Measurements from ENCODE around the gene TEX51. TPM values are rescaled to one million over a fixed set of nuclear protein-coding genes. Genes with fewer than 3 reads are reported as not detected.

Gene TEX51
- total RNA-seq, 1 donor from 2014 or later = not detected

- H3K9me3 Mint-ChIP-seq (ENCODE audit: unreplicated experiment) = no peaks in the 10 kb centered on the region
- TF ChIP-seq, protein P1, sequence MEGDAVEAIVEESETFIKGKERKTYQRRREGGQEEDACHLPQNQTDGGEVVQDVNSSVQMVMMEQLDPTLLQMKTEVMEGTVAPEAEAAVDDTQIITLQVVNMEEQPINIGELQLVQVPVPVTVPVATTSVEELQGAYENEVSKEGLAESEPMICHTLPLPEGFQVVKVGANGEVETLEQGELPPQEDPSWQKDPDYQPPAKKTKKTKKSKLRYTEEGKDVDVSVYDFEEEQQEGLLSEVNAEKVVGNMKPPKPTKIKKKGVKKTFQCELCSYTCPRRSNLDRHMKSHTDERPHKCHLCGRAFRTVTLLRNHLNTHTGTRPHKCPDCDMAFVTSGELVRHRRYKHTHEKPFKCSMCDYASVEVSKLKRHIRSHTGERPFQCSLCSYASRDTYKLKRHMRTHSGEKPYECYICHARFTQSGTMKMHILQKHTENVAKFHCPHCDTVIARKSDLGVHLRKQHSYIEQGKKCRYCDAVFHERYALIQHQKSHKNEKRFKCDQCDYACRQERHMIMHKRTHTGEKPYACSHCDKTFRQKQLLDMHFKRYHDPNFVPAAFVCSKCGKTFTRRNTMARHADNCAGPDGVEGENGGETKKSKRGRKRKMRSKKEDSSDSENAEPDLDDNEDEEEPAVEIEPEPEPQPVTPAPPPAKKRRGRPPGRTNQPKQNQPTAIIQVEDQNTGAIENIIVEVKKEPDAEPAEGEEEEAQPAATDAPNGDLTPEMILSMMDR (IDR thresholded peaks at IDR 0.05) = no peak
- no peaks in the 10 kb centered on the region for H3K36me3 Mint-ChIP-seq (ENCODE audit: unreplicated experiment)
- DNase-seq (ENCODE audit: extremely low spot score, unreplicated experiment) = peak; percentile 48
- peaks cover 5% of the 10 kb centered on the region for H3K27me3 Mint-ChIP-seq (ENCODE audit: unreplicated experiment)
- no peak overlapping the region for H3K27ac Mint-ChIP-seq (ENCODE audit: unreplicated experiment)
- no peaks in the 10 kb centered on the region for H3K4me1 Mint-ChIP-seq (ENCODE audit: unreplicated experiment)
- H3K4me3 Mint-ChIP-seq (ENCODE audit: unreplicated experiment) = no peak overlapping the region
Measured at GRCh38 chr2:126894082-126894481, 4.6 kb upstream of the TEX51 start.

DNA sequence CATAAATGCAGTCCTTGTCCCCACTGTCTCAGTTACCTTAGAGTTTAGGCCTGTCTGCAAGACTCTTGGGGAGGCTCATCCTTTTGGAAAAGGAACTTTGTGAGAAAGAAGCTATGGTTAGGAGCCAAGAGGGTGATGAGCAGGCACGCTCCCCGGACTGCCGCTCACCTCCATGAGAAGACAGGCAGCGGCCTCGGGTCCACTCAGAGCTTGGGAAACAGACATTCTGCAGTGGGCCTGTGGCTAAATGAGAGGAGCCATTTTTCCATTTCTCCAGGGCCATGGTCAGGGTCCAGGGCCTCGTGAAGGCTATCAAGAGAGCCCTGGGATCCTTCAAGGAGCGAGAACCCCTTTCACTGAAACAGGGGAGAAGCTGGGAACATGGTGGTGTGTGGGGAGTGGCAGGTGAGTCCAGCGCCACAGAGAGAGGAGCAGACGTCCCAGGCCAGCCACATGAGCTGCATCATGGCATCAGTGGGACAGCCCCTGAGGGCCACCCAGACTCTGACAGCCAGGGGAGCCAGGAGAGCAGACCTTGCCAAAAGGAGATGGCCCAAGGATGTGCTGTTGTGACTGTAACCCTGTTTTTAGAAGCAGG lies 4.0 kb upstream of the TEX51 start:
- DNase-seq (ENCODE audit: extremely low spot score, unreplicated experiment) = peak; percentile 60
- Mint-ChIP-seq H3K27ac (ENCODE audit: unreplicated experiment) (no peak overlapping the region), H3K4me3 (ENCODE audit: unreplicated experiment) (no peak overlapping the region), H3K27me3 (ENCODE audit: unreplicated experiment) (peaks cover 5% of the 10 kb centered on the region), H3K9me3 (ENCODE audit: unreplicated experiment) (no peaks in the 10 kb centered on the region), H3K4me1 (ENCODE audit: unreplicated experiment) (no peaks in the 10 kb centered on the region), H3K36me3 (ENCODE audit: unreplicated experiment) (no peaks in the 10 kb centered on the region)
- TF ChIP-seq, protein P1 (IDR thresholded peaks at IDR 0.05) = no peak

DNA sequence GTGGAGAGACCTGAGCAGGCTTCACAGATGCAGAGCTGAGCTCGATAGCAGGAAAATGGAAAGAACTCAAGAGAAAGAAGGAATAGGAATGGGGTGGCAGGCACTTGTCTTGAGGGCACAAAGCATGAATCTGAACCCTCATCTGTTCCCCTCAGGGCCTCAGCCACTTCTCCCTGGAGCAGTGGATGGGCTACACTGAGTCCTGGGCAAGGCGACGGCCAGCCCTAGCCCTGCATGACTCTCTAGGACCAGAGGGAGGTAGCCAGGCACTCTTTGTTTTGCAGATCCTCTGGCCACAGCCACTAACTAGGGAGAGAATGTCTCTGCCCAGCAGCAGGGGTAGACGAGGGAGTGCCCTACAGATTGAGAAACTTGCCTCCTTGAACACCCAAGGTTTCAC lies 3.4 kb upstream of the TEX51 start:
- no peaks in the 10 kb centered on the region for H3K36me3 Mint-ChIP-seq (ENCODE audit: unreplicated experiment)
- no peaks in the 10 kb centered on the region for H3K9me3 Mint-ChIP-seq (ENCODE audit: unreplicated experiment)
- H3K27ac Mint-ChIP-seq (ENCODE audit: unreplicated experiment) = no peak overlapping the region
- DNase-seq (ENCODE audit: extremely low spot score, unreplicated experiment) = peak; percentile 75
- no peaks in the 10 kb centered on the region for H3K4me1 Mint-ChIP-seq (ENCODE audit: unreplicated experiment)
- TF ChIP-seq, protein P1 (IDR thresholded peaks at IDR 0.05) = no peak
- peaks cover 5% of the 10 kb centered on the region for H3K27me3 Mint-ChIP-seq (ENCODE audit: unreplicated experiment)
- H3K4me3 Mint-ChIP-seq (ENCODE audit: unreplicated experiment) = no peak overlapping the region

- DNase-seq (ENCODE audit: extremely low spot score, unreplicated experiment) = peak; percentile 48
- Mint-ChIP-seq H3K4me3 (ENCODE audit: unreplicated experiment) (no peak overlapping the region), H3K4me1 (ENCODE audit: unreplicated experiment) (no peaks in the 10 kb centered on the region), H3K9me3 (ENCODE audit: unreplicated experiment) (no peaks in the 10 kb centered on the region), H3K27ac (ENCODE audit: unreplicated experiment) (no peak overlapping the region), H3K36me3 (ENCODE audit: unreplicated experiment) (no peaks in the 10 kb centered on the region), H3K27me3 (ENCODE audit: unreplicated experiment) (peaks cover 3% of the 10 kb centered on the region)
- TF ChIP-seq, protein P1 (IDR thresholded peaks at IDR 0.05) = no peak
Measured at GRCh38 chr2:126896471-126896870, 2.2 kb upstream of the TEX51 start.

DNA sequence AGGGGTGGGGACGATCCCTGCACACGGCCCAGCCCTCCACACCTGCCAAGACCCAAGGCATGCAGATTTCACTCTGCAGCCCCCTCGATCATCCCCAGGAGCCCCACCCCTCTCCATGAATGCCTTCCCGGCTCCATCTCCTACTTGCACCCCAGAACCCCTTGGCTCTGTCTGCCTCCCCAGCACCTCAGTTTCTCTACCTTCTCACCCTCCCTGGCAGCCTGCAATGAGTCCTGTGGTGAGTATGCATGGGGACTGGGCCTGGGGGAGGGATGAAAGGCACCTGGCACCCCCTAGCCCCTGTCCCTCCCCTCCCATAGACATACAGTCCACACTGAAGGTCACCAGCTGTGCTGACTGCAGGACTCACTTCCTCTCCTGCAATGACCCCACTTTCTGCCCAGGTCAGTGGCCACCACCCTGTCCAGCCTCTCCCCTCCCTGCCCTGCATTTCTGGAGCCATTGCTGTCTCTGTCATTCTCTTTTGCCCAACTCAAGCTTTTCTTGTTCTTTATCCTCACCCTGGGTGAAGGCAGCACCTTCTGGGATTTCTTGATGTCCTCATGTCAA lies 1.0 kb downstream of the TEX51 start:
- Mint-ChIP-seq H3K9me3 (ENCODE audit: unreplicated experiment) (peaks cover 8% of the 10 kb centered on the region), H3K36me3 (ENCODE audit: unreplicated experiment) (no peaks in the 10 kb centered on the region), H3K27ac (ENCODE audit: unreplicated experiment) (no peak overlapping the region), H3K4me1 (ENCODE audit: unreplicated experiment) (no peaks in the 10 kb centered on the region), H3K4me3 (ENCODE audit: unreplicated experiment) (no peak overlapping the region), H3K27me3 (ENCODE audit: unreplicated experiment) (peaks cover 3% of the 10 kb centered on the region)
- TF ChIP-seq, protein P1 (IDR thresholded peaks at IDR 0.05) = no peak
- peak; percentile 66 for DNase-seq (ENCODE audit: extremely low spot score, unreplicated experiment)

Measured in osteocyte (in vitro differentiated cells).